ENCODE results near the gene CCT3.

DNA sequence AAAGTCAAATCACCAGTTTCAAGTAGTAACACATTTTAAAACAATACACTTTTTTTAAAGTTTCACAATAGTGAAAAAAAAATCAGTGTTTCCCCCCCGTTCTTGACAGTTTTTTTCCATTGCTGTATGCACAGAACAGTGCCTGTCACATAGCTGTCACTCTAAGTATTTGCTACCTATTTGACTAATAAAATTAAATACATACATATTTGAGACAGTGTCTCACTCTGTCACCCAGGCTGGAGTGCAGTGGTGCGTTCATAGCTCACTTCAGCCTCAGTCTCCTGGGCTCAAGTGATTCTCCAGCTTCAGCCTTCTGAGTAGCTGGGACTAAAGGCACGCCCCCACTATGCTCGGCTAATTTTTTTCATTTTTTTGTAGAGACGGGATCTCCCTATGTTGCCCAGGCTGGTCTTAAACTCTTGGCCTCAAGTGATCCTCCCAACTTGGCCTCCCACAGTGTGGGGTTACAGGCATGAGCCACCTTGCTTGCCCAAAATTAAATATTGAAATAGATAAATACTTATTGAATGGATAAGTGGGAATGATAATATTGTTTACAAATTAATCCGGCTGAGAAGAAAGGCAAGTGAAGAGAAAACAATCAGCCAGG, 18.3 kb upstream of the CCT3 start:
- TF ChIP-seq, protein P1, sequence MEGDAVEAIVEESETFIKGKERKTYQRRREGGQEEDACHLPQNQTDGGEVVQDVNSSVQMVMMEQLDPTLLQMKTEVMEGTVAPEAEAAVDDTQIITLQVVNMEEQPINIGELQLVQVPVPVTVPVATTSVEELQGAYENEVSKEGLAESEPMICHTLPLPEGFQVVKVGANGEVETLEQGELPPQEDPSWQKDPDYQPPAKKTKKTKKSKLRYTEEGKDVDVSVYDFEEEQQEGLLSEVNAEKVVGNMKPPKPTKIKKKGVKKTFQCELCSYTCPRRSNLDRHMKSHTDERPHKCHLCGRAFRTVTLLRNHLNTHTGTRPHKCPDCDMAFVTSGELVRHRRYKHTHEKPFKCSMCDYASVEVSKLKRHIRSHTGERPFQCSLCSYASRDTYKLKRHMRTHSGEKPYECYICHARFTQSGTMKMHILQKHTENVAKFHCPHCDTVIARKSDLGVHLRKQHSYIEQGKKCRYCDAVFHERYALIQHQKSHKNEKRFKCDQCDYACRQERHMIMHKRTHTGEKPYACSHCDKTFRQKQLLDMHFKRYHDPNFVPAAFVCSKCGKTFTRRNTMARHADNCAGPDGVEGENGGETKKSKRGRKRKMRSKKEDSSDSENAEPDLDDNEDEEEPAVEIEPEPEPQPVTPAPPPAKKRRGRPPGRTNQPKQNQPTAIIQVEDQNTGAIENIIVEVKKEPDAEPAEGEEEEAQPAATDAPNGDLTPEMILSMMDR (IDR thresholded peaks at IDR 0.05; ENCODE audit: insufficient read depth, low read depth, low read length), result no peak
- no peak for TF ChIP-seq EZH2 (IDR thresholded peaks at IDR 0.05; ENCODE audit: insufficient read depth, low read length)

Measured in astrocyte (in vitro differentiated cells and primary cell).